ENCODE results near the gene F12.

F12 gene

DNA sequence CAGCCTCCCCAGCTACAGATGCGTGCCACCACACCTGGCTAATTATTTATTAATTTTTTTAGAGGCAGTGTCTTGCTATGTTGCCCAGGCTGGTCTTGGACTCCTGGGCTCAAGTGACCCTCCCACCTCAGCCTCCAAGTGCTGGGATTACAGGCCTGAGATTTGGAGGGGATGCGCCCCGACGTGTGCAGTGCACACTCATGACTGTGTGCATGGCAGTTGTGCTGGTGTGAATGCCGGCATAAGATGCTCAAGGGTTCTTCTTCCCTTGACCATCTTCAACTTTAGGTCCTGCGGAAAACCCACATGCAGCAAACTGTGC is 28.6 kb downstream of the F12 start:
- H3K27ac ChIP-seq (ENCODE audit: low read depth, low read length, poor library complexity, severe bottlenecking), result no peak overlapping the region
- no peak overlapping the region for H3K9ac ChIP-seq (ENCODE audit: low read length)
- H2AFZ ChIP-seq (ENCODE audit: low read length), result no peak overlapping the region
- no peak overlapping the region for H3K4me2 ChIP-seq (ENCODE audit: low read length)
- TF ChIP-seq EZH2 (IDR thresholded peaks at IDR 0.05; ENCODE audit: borderline replicate concordance, low read length), result no peak
- TF ChIP-seq, protein P1, sequence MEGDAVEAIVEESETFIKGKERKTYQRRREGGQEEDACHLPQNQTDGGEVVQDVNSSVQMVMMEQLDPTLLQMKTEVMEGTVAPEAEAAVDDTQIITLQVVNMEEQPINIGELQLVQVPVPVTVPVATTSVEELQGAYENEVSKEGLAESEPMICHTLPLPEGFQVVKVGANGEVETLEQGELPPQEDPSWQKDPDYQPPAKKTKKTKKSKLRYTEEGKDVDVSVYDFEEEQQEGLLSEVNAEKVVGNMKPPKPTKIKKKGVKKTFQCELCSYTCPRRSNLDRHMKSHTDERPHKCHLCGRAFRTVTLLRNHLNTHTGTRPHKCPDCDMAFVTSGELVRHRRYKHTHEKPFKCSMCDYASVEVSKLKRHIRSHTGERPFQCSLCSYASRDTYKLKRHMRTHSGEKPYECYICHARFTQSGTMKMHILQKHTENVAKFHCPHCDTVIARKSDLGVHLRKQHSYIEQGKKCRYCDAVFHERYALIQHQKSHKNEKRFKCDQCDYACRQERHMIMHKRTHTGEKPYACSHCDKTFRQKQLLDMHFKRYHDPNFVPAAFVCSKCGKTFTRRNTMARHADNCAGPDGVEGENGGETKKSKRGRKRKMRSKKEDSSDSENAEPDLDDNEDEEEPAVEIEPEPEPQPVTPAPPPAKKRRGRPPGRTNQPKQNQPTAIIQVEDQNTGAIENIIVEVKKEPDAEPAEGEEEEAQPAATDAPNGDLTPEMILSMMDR (IDR thresholded peaks at IDR 0.05; ENCODE audit: low read length), result no peak
- H3K27me3 ChIP-seq (ENCODE audit: insufficient read depth, low read length), result no peaks in the 10 kb centered on the region; the same call in 1 of the 2 replicates
- H4K20me1 ChIP-seq (ENCODE audit: insufficient read depth, low read length), result no peaks in the 10 kb centered on the region
- no peaks in the 10 kb centered on the region for H3F3A ChIP-seq (ENCODE audit: insufficient read depth, low read length)
- no peaks in the 10 kb centered on the region for H3K4me1 ChIP-seq (ENCODE audit: insufficient read depth, low read length, severe bottlenecking)
- H3K9me2 ChIP-seq (ENCODE audit: low read depth, low read length), result no peaks in the 10 kb centered on the region
- H3K36me3 ChIP-seq (ENCODE audit: insufficient read depth, low read length), result no peaks in the 10 kb centered on the region
- H3K4me3 ChIP-seq (ENCODE audit: low read depth, low read length, poor library complexity, severe bottlenecking), result no peak overlapping the region
- no peaks in the 10 kb centered on the region for H3K9me3 ChIP-seq (ENCODE audit: low read length)
- no peaks in the 10 kb centered on the region for H3K79me2 ChIP-seq (ENCODE audit: insufficient read depth, low read length)

DNA sequence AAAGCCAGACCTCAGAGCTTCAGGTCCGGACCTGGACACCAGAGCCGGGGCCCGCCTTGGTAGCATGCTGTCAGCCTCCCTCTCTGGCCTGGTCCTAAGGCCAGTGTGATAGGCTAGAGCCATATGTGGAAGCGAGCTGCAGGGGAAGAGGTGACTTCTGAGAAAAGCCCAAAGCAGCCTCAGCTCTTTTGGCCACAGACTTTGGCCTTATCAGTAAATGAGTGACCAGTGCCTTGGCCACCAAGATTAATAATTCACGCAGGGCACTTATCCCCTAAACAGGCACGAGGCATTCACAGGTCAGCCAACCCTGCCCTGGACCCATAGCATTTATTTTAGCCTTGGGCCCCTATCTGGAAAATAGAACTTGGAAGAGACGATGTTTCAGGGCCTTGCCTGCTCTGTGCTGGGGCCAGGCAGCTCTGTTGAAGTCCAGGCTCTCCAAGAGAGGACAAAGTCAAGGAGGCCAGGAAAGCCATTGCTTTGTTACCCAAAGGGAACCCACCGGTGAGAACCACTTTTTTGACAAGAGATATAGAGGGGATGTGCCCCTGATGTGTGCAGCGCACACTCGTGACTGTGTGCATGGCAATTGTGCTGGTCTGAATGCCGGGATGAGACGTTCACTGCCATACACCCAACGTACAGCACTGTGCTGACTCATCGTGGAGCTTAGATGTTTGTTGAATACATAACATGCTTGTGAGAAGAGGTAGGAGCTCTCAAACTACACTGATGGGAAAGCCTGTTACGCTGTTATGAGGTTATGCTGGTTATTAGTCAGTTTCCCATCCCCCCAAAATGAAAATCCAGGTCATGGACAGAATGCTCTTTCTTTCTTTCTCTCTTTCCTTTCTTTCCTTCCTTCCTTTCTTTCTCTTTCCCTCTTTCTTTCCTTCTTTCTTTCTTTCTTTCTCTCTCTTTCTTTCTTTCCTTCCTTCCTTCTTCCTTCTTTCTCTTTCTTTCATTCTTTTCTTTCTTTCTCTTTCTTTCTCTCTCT is 30.2 kb downstream of the F12 start:
- Histone ChIP-seq H3F3A (ENCODE audit: insufficient read depth, low read length) (no peaks in the 10 kb centered on the region), H3K9ac (ENCODE audit: low read length) (no peak overlapping the region), H2AFZ (ENCODE audit: low read length) (no peak overlapping the region), H3K4me3 (ENCODE audit: low read depth, low read length, poor library complexity, severe bottlenecking) (no peak overlapping the region), H3K9me3 (ENCODE audit: low read length) (no peaks in the 10 kb centered on the region), H3K36me3 (ENCODE audit: insufficient read depth, low read length) (no peaks in the 10 kb centered on the region), H3K27me3 (ENCODE audit: insufficient read depth, low read length) (no peaks in the 10 kb centered on the region), H3K79me2 (ENCODE audit: insufficient read depth, low read length) (no peaks in the 10 kb centered on the region), H4K20me1 (ENCODE audit: insufficient read depth, low read length) (no peaks in the 10 kb centered on the region), H3K27ac (ENCODE audit: low read depth, low read length, poor library complexity, severe bottlenecking) (no peak overlapping the region), H3K9me2 (ENCODE audit: low read depth, low read length) (no peaks in the 10 kb centered on the region), H3K4me1 (ENCODE audit: insufficient read depth, low read length, severe bottlenecking) (no peaks in the 10 kb centered on the region), H3K4me2 (ENCODE audit: low read length) (no peak overlapping the region)
- no peak for TF ChIP-seq EZH2 (IDR thresholded peaks at IDR 0.05; ENCODE audit: borderline replicate concordance, low read length)
- TF ChIP-seq, protein P1 (IDR thresholded peaks at IDR 0.05; ENCODE audit: low read length), result no peak

DNA sequence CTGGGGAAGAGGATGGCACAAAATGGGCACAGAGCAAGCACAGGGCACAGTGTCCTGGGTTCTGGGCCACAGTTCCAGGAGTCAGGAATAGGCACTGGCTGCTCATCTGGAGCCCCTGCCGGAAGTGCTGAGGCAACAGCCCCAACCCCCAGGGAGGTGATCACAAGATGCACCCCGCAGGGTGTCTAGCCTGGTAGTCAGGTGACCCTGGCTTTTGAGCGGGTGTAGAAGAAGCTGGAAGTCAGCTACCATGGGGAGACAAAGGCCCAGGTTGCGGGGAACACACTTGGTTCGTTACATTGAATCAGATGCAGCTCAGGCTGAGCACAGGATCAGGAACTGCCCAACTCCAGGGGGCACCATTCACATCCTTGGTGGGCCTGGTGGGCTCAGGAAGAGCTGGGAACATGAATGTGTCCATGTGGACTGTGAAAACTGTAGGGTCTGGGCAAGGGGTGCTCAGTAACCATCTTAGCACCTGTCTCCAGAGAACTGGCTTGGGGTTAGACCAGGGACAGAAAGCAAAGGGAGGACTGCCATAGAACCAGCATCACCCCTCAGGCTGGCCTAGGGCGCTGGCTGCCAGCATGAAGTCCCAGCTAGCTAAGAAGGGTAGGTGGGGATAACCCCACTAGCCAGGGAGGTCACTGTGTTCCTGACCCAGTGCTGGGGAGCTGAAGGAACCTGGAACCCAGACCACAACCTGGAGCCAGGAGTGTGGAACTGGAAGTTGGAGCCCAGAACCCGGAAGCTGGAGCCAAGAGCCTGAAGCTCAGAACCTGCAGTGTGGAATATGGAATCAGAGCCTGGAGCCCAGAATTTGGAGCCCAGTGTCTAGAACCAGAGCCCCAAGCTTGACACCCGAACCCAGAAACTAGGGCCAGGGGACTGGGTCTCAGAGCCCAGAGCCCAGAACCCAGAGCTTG is 31.2 kb downstream of the F12 start:
- Histone ChIP-seq H3K27me3 (ENCODE audit: insufficient read depth, low read length) (no peaks in the 10 kb centered on the region), H3K4me1 (ENCODE audit: insufficient read depth, low read length, severe bottlenecking) (no peaks in the 10 kb centered on the region), H3K9ac (ENCODE audit: low read length) (no peak overlapping the region), H4K20me1 (ENCODE audit: insufficient read depth, low read length) (no peaks in the 10 kb centered on the region), H3F3A (ENCODE audit: insufficient read depth, low read length) (no peaks in the 10 kb centered on the region), H3K79me2 (ENCODE audit: insufficient read depth, low read length) (no peaks in the 10 kb centered on the region), H3K36me3 (ENCODE audit: insufficient read depth, low read length) (peaks cover under 1% of the 10 kb centered on the region; the same call in 1 of the 2 replicates), H3K4me3 (ENCODE audit: low read depth, low read length, poor library complexity, severe bottlenecking) (no peak overlapping the region), H3K4me2 (ENCODE audit: low read length) (no peak overlapping the region), H3K27ac (ENCODE audit: low read depth, low read length, poor library complexity, severe bottlenecking) (no peak overlapping the region), H2AFZ (ENCODE audit: low read length) (no peak overlapping the region), H3K9me3 (ENCODE audit: low read length) (no peaks in the 10 kb centered on the region), H3K9me2 (ENCODE audit: low read depth, low read length) (no peaks in the 10 kb centered on the region)
- TF ChIP-seq, protein P1 (IDR thresholded peaks at IDR 0.05; ENCODE audit: low read length), result peak; percentile 11; the same call in 1 of the 2 replicates
- no peak for TF ChIP-seq EZH2 (IDR thresholded peaks at IDR 0.05; ENCODE audit: borderline replicate concordance, low read length)

Measured in OCI-LY1 (cell line).